ENCODE results near the gene DDX6.
"Not testable (repeated sequence)": the region's sequence is repeated elsewhere in the genome, so short reads cannot be mapped to it uniquely, and the experiment has no call there.

DDX6 gene

GRCh38 chr11:118790357-118791110 lies 430 bp downstream of the DDX6 start:
- peak in 1 of 2 experiments; percentile 66 for DNase-seq

GRCh38 chr11:118789501-118790356 lies 1.2 kb downstream of the DDX6 start:
- peak in 1 of 2 experiments; percentile 40 for DNase-seq

- no peak for DNase-seq
Measured at GRCh38 chr11:118786657-118787056, 4.3 kb downstream of the DDX6 start.

GRCh38 chr11:118785362-118785761 lies 5.6 kb downstream of the DDX6 start:
- no peak for DNase-seq

GRCh38 chr11:118783724-118784495 lies 7.1 kb downstream of the DDX6 start:
- no peak for DNase-seq

- not testable (repeated sequence) for DNase-seq
Measured at GRCh38 chr11:118783324-118783723, 7.6 kb downstream of the DDX6 start.

GRCh38 chr11:118778898-118779297 lies 12.1 kb downstream of the DDX6 start:
- no peak for DNase-seq

GRCh38 chr11:118774032-118774431 lies 16.9 kb downstream of the DDX6 start:
- no peak for DNase-seq

- DNase-seq = no peak
Measured at GRCh38 chr11:118771547-118772288, 19.2 kb downstream of the DDX6 start.

- no peak for DNase-seq
Measured at GRCh38 chr11:118768690-118769089, 22.3 kb downstream of the DDX6 start.

GRCh38 chr11:118766035-118766434 lies 24.9 kb downstream of the DDX6 start:
- DNase-seq = no peak

GRCh38 chr11:118765095-118765691 lies 25.8 kb downstream of the DDX6 start:
- not testable (repeated sequence) for DNase-seq

- no peak for DNase-seq
Measured at GRCh38 chr11:118763041-118763440, 27.9 kb downstream of the DDX6 start.

- DNase-seq = not testable (repeated sequence)
Measured at GRCh38 chr11:118761981-118762380, 29.0 kb downstream of the DDX6 start.

GRCh38 chr11:118757876-118758399 lies 33.0 kb downstream of the DDX6 start:
- no peak for DNase-seq

- no peak for DNase-seq
Measured at GRCh38 chr11:118752654-118753053, 38.3 kb downstream of the DDX6 start.

GRCh38 chr11:118749429-118749828 lies 41.5 kb downstream of the DDX6 start:
- DNase-seq = no peak

GRCh38 chr11:118748056-118748455 lies 42.9 kb downstream of the DDX6 start:
- no peak for DNase-seq

- no peak for DNase-seq
Measured at GRCh38 chr11:118746988-118747585, 43.9 kb downstream of the DDX6 start.

GRCh38 chr11:118744046-118744445 lies 46.9 kb downstream of the DDX6 start:
- DNase-seq = no peak

- no peak for DNase-seq
Measured at GRCh38 chr11:118742304-118742703, 48.7 kb downstream of the DDX6 start.

Data from NCI-H187 (cell line).